ENCODE data around the gene DLG4. TPM values are rescaled to one million over a fixed set of nuclear protein-coding genes. Genes with fewer than 3 reads are reported as not detected.

The DLG4 gene
- total and polyA plus RNA-seq, 2 donors (not counting 3 experiments of a cell fraction or from before 2014, with no cell fraction given), result 14.9 to 34.6 TPM

GRCh38 chr17:7177954-7178477 is 41.6 kb downstream of the DLG4 start:
- Histone ChIP-seq H3K79me2 (ENCODE audit: control insufficient read depth, insufficient read depth, low read length) (no peaks in the 10 kb centered on the region), H3K36me3 (ENCODE audit: control insufficient read depth in 2 of 2, extremely low read depth in 1 of 2, insufficient read depth in 2 of 2, low read length in 2 of 2) (no peaks in the 10 kb centered on the region), H3K4me1 (ENCODE audit: control insufficient read depth, extremely low read depth, insufficient read depth, low read length) (peaks cover 17% of the 10 kb centered on the region), H3K27me3 (ENCODE audit: control insufficient read depth in 2 of 2, insufficient read depth in 2 of 2, low read length in 2 of 2) (no peaks in the 10 kb centered on the region), H4K20me1 (replicated peaks; ENCODE audit: control insufficient read depth, extremely low read depth, insufficient read depth, low read length) (no peaks in the 10 kb centered on the region), H3K27ac (ENCODE audit: insufficient read depth, low read depth, low read length) (peak overlapping the region; percentile 63), H3K9ac (replicated peaks; ENCODE audit: extremely low read depth, insufficient read depth, low read length) (peak overlapping the region; percentile 79), H2AFZ (ENCODE audit: low read depth, low read length) (peak overlapping the region; percentile 91), H3K9me3 (replicated peaks; ENCODE audit: control insufficient read depth, insufficient read depth, low read length) (no peaks in the 10 kb centered on the region), H3K9me1 (replicated peaks; ENCODE audit: control insufficient read depth, extremely low read depth, insufficient read depth, low read length) (no peaks in the 10 kb centered on the region), H3K4me2 (ENCODE audit: insufficient read depth, low read length) (peak overlapping the region; percentile 88), H3K4me3 (replicated peaks in 1 of 3; ENCODE audit: insufficient read depth in 1 of 3, low read depth in 1 of 3, low read length in 3 of 3) (peak overlapping the region; percentile 30 to 66 (median 46))
- intact Hi-C loops (cut with micrococcal nuclease), result loop anchor here (1.0 to 2.0 kb wide), 5 partner anchors 41 to 265 kb away; partner anchors contain the start of genes ACADVL and DLG4
- DNase-seq (ENCODE audit: low read depth, low spot score) (peak; percentile 51), FAIRE-seq (peak; percentile 77)
- no peak for TF ChIP-seq CTCF (IDR thresholded peaks at IDR 0.05; ENCODE audit: extremely low read depth in 1 of 2, insufficient read depth in 1 of 2, low read depth in 1 of 2, low read length in 2 of 2)
- TF ChIP-seq POLR2A (IDR thresholded peaks at IDR 0.05; ENCODE audit: low read depth, low read length), result peak; percentile 9
- peak; percentile 33 for TF ChIP-seq JUN (IDR thresholded peaks at IDR 0.05; ENCODE audit: borderline replicate concordance, insufficient read depth, insufficient read length, low read depth)
- BruUV-seq (replicated peaks), result TSS peak; percentile 42
- CTCF ChIA-PET, result interaction anchor here (1.0 to 4.3 kb wide), 29 partner anchors 8 to 511 kb away, joined by 3 to 91 read pairs (median 6); partner anchors contain the start of genes ACADVL, DLG4, SLC16A11 and SLC16A13
- dilution Hi-C loops (cut with MboI; ENCODE audit: extremely low pct_ligation_motif_present, low sequenced_read_pairs), result no loop called here
- POLR2A ChIA-PET, result no interaction called here

Data from endothelial cell of umbilical vein (primary cell).